Measurements from ENCODE around the gene OR2A14.
"Not testable (repeated sequence)": the region's sequence is repeated elsewhere in the genome, so short reads cannot be mapped to it uniquely, and the experiment has no call there.

The OR2A14 gene, protein sequence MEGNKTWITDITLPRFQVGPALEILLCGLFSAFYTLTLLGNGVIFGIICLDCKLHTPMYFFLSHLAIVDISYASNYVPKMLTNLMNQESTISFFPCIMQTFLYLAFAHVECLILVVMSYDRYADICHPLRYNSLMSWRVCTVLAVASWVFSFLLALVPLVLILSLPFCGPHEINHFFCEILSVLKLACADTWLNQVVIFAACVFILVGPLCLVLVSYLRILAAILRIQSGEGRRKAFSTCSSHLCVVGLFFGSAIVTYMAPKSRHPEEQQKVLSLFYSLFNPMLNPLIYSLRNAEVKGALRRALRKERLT

DNA sequence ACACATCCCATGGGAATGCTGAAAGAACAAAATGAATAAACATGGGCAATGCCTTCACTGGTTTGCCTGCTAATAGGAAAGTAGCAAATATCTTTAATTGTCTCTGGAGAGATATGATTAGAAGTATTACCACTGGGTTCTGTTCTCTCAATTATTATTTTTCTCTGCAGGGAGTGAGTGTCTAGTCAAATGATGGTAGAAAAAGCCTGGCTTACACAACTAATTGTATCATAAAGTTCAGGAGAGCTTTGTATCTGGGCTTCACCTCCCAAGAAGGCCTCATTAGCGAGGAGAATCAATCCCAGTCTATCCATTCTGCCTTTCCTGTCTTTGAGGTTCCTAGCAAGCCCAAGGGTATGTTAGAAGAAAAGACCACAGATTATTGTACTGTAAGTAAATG lies at the start of gene OR2A14:
Gene OR2A14, plus strand, starts transcription at position 301 of the 400 bp plus-strand sequence. CDS start 5,937 bp downstream, outside the sequence.
- DNase-seq (ENCODE audit: low read depth, low spot score) = no peak

DNA sequence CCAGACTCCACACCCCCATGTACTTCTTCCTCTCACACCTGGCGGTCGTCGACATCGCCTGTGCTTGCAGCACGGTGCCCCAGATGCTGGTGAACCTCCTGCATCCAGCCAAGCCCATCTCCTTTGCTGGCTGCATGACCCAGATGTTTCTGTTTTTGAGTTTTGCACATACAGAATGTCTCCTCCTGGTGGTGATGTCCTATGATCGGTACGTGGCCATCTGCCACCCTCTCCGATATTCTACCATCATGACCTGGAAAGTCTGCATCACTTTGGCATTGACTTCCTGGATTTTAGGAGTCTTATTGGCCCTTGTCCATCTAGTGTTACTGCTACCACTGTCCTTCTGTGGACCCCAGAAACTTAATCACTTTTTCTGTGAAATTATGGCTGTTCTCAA lies 48.6 kb upstream of the OR2A14 start:
- no peak for DNase-seq (ENCODE audit: low read depth, low spot score)

DNA sequence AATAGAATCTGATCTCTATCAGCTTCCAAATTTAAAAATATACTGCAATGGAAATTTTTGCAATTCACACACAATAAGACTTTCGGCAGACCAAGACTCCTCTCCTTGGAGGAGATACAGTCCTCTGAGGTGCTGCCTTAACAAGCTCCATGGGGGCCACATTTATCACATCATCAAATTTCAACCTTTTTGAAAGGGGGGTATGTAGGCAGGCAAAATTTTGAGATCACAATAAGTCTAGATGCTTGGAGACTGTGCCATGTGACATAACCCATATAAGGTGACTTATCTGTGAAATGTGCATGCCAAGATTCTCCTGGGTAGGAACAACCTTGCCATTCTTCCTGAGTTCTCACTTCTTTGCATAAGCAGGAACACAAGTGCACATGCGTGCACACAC lies 37.0 kb upstream of the OR2A14 start, which contains the start of gene OR2A12:
Gene OR2A12, plus strand, starts transcription at position 301 of the 400 bp plus-strand sequence. CDS start 8,830 bp downstream, outside the sequence.
- no peak for DNase-seq (ENCODE audit: low read depth, low spot score)

DNA sequence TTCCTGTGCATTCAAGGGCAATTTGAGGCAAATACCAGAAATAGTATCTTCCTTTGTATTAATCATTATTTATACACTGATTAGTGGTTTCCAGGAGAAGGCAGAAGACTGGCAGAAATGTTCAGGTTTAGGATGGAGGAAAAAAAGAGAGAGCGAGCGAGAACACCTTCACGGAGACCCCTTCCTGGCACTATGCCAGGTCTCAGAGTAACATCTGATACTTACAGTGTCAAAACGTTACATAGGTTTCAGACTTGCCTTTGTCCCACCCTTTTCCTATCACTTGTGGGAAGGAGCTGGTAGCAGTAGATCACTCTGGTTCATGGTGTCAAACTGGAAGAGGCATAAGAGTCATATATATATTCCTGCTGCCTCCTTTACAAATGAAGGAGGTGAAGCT lies 36.2 kb upstream of the OR2A14 start:
- no peak for DNase-seq (ENCODE audit: low read depth, low spot score)

DNA sequence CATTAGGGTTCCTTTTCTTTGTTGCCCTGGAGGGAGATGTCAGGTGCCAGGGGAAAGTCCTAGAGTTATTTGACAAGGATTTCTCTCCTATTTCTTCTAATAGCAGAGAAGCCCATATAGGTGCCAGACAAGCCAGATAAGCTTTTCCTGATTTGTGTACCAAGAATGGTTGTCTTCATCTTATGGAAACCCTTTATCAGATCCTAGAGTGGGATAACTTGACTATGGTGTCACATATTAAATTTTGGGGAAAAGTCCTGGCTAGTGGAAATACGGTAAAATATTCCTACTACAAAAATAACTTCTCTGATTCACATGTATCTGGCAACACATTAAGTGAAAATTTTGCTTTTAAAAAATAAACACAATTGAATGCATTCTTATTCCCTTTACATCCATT lies 35.7 kb upstream of the OR2A14 start:
- DNase-seq (ENCODE audit: low read depth, low spot score) = no peak

DNA sequence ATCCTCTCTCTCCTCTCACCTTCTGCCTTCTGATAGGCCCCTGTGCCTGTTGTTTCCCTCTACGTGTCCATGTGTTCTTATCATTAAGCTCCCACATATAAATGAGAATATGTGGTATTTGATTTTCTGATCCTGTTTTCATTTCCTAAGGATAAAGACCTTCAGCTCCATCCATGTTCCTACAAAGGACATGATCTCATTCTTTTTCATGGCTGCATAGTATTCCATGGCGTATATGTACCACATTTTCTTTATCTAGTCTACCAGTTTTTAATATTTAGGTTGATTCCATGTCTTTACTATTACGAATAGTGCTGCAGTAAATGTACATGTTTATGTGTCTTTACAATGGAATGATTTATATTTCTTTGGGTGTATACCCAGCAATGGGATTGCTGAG lies 32.3 kb upstream of the OR2A14 start:
- DNase-seq (ENCODE audit: low read depth, low spot score) = no peak

DNA sequence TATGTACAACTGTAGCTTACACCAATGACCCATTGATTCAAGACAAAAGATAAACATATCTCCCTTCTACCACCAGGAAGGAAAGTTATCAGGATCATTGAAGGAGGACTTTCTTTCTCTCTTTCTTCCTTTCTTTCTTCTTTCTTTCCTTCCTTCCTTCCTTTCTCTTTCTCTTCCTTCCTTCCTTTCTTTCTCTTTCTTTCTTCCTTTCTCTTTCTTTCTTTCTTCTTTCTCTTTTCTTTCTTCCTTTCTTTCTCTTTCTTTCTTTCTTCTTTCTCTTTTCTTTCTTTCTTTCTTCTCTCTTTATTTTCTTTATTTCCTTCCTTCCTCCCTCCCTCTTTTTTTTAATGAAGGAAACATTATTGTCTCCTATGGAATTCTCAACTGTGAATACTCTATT lies 24.2 kb upstream of the OR2A14 start:
- DNase-seq (ENCODE audit: low read depth, low spot score) = no peak

DNA sequence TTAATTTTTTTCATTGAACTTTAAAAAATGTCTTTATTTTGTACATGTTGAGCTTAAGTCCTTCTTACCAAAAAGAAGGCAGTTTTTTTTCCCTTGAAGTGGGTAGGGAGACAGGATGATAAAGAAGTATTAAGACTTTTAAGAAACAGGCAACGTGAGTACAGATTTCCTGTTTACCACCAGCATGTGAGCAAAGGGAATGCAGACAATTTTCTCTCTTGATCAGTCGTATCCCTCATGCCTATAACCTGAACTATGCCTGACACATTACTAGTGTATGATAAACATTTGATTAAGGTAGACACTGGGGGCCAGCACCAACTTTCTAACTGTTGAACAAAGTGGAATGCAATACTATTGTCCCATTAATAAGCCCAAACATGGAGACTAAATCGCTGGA lies 22.4 kb upstream of the OR2A14 start:
- no peak for DNase-seq (ENCODE audit: low read depth, low spot score)

DNA sequence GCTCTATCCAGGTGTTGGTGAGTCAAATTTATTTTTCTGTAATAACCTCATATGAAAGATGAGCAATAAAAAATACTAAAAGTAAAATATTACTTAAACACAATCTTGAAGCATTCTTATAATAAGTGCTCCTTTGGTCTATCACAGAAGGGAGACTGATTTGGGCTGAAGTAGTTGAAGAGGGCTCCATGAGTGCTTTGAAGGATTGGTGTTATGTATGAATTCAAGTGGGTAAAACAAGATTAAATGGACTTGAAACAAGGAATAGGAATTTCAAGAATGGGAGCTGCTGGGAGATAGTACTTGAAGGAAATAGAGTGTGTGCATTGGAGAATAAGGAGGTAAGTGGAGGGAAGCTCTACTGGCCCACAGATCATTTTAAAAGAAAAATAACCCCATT lies 20.9 kb upstream of the OR2A14 start:
- no peak for DNase-seq (ENCODE audit: low read depth, low spot score)

DNA sequence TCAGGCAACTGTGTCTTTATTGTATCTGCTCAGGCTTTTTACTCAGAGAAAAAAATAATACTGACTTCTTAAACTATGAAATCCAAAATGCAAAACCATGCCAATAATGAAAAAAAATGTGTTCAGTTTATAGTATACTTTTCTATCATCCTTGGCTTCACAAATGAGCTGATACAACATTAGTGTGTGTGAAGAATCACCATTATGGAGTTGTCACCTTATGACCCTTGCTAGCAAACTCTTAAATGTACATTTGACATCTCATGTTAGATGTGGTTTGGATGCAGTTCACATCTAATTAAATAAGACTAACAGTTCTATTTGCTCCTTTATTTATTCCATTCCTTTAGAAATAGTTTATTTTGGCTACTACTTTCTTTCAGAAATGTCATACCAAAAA lies 17.8 kb upstream of the OR2A14 start:
- no peak for DNase-seq (ENCODE audit: low read depth, low spot score)

DNA sequence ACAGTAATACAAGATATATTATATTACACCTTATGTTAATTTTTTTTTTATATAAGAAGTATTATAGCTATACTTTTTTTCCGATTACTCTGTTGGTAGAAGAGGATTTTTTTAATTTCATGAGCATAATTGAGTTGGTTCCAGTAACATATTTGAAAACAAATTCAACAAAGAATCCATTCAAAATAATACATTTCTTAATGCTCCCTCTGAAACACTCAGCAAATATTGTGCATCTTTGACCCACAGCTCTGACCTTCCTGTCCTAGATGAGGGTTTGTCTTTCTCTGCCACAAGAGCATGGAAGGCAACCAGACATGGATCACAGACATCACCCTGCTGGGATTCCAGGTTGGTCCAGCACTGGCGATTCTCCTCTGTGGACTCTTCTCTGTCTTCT lies 13.7 kb upstream of the OR2A14 start, which contains the start of gene OR2A2:
Gene OR2A2, plus strand, starts transcription at position 301 of the 400 bp plus-strand sequence. Its CDS starts 0 bp downstream, at position 301.
- DNase-seq (ENCODE audit: low read depth, low spot score) = no peak

DNA sequence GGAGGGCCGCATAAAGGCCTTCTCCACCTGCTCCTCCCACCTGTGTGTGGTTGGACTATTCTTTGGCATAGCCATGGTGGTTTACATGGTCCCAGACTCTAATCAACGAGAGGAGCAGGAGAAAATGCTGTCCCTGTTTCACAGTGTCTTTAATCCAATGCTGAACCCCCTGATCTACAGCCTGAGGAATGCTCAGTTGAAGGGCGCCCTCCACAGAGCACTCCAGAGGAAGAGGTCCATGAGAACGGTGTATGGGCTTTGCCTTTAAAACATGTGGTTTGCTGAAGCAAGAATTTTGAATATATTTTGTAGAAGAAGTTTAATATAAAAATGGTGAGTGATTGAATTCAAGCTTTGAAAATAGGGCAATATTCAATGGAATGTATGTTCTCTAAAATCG lies 12.7 kb upstream of the OR2A14 start:
- DNase-seq (ENCODE audit: low read depth, low spot score) = no peak

DNA sequence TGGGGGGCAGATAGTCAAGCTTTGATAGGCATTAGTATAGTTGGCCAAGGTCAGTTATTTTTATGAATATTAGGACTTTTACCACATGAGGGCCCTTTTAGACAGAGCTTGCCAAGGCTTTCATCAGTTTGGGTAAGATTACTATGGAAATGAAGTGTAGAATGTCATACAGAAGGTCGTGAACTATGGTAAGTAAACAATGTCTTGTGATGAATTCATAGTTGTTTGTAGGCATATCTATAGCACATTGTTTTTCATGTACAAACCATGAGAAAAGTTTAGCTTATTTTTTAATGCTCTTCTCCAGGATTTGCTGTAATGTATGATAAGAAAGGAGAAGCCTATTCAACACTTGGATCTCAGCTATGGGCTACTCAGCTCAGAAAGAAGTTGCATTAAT lies 9.3 kb upstream of the OR2A14 start:
- no peak for DNase-seq (ENCODE audit: low read depth, low spot score)

DNA sequence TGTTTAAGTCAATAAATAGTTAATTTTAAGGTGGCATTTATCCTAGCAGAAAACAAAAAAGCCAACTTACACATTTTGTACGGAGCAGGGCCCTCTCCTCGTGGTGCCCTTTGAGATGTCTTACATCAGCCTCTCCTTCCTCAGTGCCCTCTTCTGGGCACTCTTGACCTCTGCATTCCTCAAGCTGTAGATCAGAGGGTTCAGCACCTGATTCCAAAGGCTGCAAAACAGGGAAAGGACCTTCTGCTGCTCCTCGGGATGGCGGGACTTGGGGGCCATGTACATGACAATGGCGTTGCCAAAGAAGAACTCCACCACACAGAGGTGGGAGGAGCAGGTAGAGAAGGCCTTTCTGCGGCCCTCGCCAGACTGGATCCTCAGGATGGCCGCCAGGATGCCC lies 4.6 kb upstream of the OR2A14 start:
- DNase-seq (ENCODE audit: low read depth, low spot score) = no peak

DNA sequence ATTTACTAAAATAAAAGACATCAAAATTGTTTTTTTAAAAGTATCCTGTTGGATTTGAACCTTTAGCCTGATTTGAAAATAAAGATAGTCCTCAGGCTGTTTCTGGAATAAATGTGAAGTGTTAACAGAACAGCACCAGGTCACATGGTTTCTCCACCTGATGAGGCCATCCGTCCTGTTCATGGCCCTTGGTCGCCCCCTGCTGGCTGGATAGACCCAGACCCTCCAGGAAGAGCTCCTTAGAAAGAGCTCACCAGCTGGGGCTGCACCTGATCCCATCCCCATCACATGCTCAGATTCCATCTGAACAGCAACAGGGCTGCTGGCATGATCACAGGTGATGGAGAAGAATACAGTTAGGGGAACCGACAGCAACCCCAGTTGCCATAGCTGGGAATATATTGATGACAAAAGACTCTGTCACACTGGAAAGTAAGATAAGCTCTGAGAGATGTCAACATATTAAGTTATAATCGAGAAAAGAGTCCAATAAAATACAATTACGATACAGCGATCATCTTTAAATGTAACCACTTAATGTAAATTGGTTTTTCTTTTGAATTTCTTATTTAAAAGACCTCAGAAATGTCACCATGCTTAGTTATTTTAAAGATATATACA lies 4.8 kb downstream of the OR2A14 start:
- DNase-seq (ENCODE audit: low read depth, low spot score) = peak; percentile 56

DNA sequence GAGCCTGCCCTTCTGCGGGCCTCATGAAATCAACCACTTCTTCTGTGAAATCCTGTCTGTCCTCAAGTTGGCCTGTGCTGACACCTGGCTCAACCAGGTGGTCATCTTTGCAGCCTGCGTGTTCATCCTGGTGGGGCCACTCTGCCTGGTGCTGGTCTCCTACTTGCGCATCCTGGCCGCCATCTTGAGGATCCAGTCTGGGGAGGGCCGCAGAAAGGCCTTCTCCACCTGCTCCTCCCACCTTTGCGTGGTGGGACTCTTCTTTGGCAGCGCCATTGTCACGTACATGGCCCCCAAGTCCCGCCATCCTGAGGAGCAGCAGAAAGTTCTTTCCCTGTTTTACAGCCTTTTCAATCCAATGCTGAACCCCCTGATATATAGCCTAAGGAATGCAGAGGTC lies 6.6 kb downstream of the OR2A14 start:
- DNase-seq (ENCODE audit: low read depth, low spot score) = not testable (repeated sequence)

DNA sequence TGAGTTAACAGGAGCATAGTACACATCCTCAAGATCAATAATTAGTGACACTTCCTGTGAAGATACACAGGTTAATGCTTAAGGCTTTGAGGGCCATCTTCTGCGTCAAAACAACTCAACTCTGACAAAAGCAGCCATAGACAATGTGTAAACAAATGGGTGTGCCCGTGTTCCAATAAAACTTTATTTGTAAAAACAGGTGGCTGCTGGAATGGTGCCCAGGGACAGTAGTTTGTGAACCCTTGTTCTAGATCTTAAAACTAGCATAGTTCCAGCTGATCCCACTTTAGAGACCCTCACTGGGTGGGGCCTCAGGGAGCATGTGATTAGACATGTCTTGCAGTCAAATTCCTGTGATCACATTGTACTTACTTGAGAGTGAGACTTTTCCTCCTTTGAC lies 7.8 kb downstream of the OR2A14 start:
- no peak for DNase-seq (ENCODE audit: low read depth, low spot score)

DNA sequence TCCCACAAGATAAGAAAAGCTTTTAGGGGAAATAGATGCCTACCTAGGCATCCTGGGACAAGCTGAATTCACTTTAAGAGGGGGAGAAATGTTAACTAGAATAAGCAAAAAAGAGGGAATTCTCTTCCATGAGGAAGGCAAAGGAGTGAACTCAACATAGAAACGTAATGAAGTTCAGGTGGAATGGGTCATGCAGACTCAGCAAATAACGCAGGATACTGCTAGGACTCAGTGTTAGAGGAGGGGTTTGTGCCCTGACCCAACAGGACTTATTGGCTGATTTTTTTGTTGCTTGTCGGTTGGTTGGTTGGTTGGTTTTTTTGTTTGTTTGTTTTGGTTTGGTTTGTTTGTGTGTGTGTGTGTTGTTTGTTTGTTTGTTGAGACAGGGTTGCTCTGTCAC lies 9.3 kb downstream of the OR2A14 start:
- no peak for DNase-seq (ENCODE audit: low read depth, low spot score)

DNA sequence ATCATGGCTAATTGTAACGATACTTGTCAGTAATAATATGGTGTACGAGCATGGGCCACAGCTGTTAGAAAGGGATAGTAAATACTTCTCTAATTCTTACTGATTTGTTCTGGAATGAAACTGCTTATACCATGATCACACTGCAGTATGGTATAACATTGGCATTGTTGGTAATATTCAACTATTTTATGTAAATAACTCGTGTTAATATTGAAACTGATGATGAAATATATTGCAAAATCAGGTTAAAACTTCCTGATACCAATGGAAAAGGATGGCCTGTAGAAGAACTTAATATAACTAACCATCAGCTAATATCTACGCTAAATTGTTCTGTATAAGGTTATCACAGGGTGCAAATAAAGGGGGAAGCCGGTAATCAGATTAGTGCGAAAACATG lies 10.3 kb downstream of the OR2A14 start:
- no peak for DNase-seq (ENCODE audit: low read depth, low spot score)

DNA sequence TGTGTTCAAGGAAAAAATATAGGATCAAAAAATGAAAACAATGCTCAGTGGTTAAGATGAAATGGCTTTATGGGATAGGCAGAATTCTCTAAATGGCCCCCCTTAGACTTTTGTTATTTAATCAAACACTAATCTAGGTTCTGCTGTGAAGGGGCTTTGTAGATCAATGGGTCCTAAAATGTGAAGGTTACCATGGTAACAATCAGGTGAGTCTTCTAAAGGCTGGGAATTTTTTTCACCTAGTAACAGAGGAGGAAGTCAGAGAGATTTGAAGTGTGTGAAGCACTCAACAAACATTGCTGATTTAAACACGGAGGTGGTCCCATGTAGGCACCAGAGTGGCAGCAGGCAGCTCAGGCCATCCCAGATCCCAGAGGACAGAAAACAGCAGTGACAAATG lies 11.1 kb downstream of the OR2A14 start:
- DNase-seq (ENCODE audit: low read depth, low spot score) = no peak

DNA sequence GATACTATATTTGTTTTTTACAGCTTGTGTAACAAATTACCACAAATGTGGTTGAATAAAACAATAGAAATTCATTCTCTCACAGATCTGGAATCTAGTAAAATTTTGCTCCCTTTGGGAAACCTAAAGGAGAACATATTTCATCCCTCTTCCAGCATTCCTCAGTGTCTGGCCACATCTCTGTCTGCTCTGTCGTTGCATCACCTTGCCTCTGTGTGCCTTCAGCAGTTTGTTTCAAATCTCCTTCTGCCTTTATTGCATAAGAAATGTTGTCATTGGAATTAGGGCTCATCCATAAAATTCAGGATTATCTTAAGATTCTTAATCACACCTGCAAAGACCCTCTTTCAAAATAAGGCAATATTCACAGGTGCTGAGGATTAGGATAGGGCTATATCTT lies 14.5 kb downstream of the OR2A14 start:
- no peak for DNase-seq (ENCODE audit: low read depth, low spot score)

DNA sequence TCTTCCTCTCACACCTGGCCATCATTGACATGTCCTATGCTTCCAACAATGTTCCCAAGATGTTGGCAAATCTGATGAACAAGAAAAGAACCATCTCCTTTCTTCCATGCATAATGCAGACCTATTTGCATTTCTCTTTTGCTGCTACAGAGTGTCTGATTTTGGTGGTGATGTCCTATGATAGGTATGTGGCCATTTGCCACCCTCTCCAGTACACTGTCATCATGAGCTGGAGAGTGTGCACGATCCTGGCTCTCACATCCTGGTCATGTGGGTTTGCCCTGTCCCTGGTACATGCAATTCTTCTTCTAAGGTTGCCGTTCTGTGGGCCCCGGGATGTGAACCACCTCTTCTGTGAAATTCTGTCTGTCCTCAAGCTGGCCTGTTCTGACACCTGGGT lies 19.2 kb downstream of the OR2A14 start:
- DNase-seq (ENCODE audit: low read depth, low spot score) = no peak

DNA sequence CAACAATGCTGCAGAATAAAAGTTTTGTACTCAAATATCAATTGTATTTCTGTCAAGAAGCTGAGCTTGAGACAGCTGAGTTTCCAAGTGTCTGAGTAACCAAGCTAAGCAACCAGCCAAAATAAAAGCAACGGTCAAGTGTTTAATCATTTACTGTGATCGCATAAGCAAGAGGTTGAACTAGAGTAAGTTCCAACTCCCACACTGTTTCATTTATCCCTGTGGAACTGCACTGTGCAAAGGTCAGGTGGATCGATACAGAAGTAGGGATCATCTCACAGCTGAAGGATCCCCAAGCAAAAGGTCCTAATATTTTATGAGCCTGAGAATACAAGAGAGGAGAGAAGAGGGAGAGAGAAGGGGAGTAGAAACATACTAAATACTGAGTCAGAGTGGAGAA lies 21.4 kb downstream of the OR2A14 start:
- DNase-seq (ENCODE audit: low read depth, low spot score) = no peak

Data from smooth muscle cell of the brain vasculature (primary cell).